Ectodermal cell (in vitro differentiated cells): ENCODE measurements around the gene WASF3.
"Not testable (repeated sequence)": the region's sequence is repeated elsewhere in the genome, so short reads cannot be mapped to it uniquely, and the experiment has no call there.

Experiments
- H3K27ac ChIP-seq: 2 replicates; pipeline ENCODE4 v1.7.0; 2013; ENCODE audit warnings: mild to moderate bottlenecking, low read depth, low read length; ENCODE audit not compliant: insufficient read depth, poor library complexity, severe bottlenecking
- H3K27me3 ChIP-seq: 2 replicates; pipeline ENCODE4 v1.7.0; 2013; ENCODE audit warnings: mild to moderate bottlenecking, low read length; ENCODE audit not compliant: insufficient read depth, control insufficient read depth, poor library complexity, severe bottlenecking
- H3K36me3 ChIP-seq: one replicate; pipeline ENCODE4 v1.7.0; 2013; ENCODE audit warnings: low read length; ENCODE audit not compliant: control insufficient read depth, insufficient read depth
- H3K4me1 ChIP-seq: one replicate; pipeline ENCODE4 v1.7.0; 2013; ENCODE audit warnings: low read length; ENCODE audit not compliant: control insufficient read depth, insufficient read depth
- H3K4me3 ChIP-seq: 2 replicates; pipeline ENCODE4 v1.7.0; 2013; ENCODE audit warnings: low read depth, low read length, control low read depth; ENCODE audit not compliant: insufficient read depth
- H3K9me3 ChIP-seq: 2 replicates; pipeline ENCODE4 v1.7.0; 2013; ENCODE audit warnings: mild to moderate bottlenecking, low read length, moderate library complexity; ENCODE audit not compliant: control insufficient read depth
- WGBS, 2 experiments: methylation state at CpG; one replicate each; pipeline ENCODE4 v1.1.7; 2013; ENCODE audit warnings: missing lambda C conversion rate in 2 of 2; 5-methylcytosine and 5-hydroxymethylcytosine counted together

Gene WASF3

GRCh38 chr13:26719356-26719945, 162.0 kb downstream of the WASF3 start:
- no peaks in the 10 kb centered on the region for H3K4me1 ChIP-seq
- no peaks in the 10 kb centered on the region for H3K9me3 ChIP-seq
- H3K36me3 ChIP-seq: no peaks in the 10 kb centered on the region
- H3K27me3 ChIP-seq: no peaks in the 10 kb centered on the region
- no peak overlapping the region for H3K4me3 ChIP-seq
- WGBS, 2 experiments: 88 to 91% methylated on average over 4 of the region's 5 CpGs
- no peak overlapping the region for H3K27ac ChIP-seq

GRCh38 chr13:26721251-26722121, 164.0 kb downstream of the WASF3 start:
- Histone ChIP-seq H3K9me3 (no peaks in the 10 kb centered on the region), H3K4me3 (no peak overlapping the region), H3K27ac (no peak overlapping the region), H3K4me1 (no peaks in the 10 kb centered on the region), H3K36me3 (no peaks in the 10 kb centered on the region), H3K27me3 (no peaks in the 10 kb centered on the region)
- WGBS, 2 experiments: 87 to 92% methylated on average over 26 of the region's 26 CpGs

- Histone ChIP-seq H3K27me3 (no peaks in the 10 kb centered on the region), H3K27ac (no peak overlapping the region), H3K36me3 (no peaks in the 10 kb centered on the region), H3K4me1 (no peaks in the 10 kb centered on the region), H3K4me3 (no peak overlapping the region), H3K9me3 (no peaks in the 10 kb centered on the region)
- 91 to 96% methylated on average over 5 of the region's 5 CpGs for WGBS, 2 experiments
Measured at GRCh38 chr13:26722321-26722720, 164.8 kb downstream of the WASF3 start.

- not testable (repeated sequence) for H3K4me3 ChIP-seq, H3K27ac ChIP-seq, H3K9me3 ChIP-seq, H3K36me3 ChIP-seq, H3K4me1 ChIP-seq, H3K27me3 ChIP-seq
- whole genome bisulfite sequencing, 2 experiments: 95 to 99% methylated on average over 19 to 25 of the region's 31 CpGs
Measured at GRCh38 chr13:26723620-26724019, 166.1 kb downstream of the WASF3 start.

- Histone ChIP-seq H3K27ac (no peak overlapping the region), H3K9me3 (no peaks in the 10 kb centered on the region), H3K4me3 (no peak overlapping the region), H3K36me3 (no peaks in the 10 kb centered on the region), H3K4me1 (no peaks in the 10 kb centered on the region), H3K27me3 (no peaks in the 10 kb centered on the region)
- WGBS, 2 experiments: 94 to 96% methylated on average over 7 to 8 of the region's 8 CpGs
Measured at GRCh38 chr13:26726684-26727083, 169.2 kb downstream of the WASF3 start.

- H3K4me1 ChIP-seq: no peaks in the 10 kb centered on the region
- 93 to 94% methylated on average over 3 of the region's 3 CpGs for WGBS, 2 experiments
Measured at GRCh38 chr13:26727122-26727521, 169.6 kb downstream of the WASF3 start.

GRCh38 chr13:26727633-26728032, 170.2 kb downstream of the WASF3 start:
- no peak overlapping the region for H3K4me3 ChIP-seq
- no peak overlapping the region for H3K27ac ChIP-seq
- H3K4me1 ChIP-seq: no peaks in the 10 kb centered on the region
- no peaks in the 10 kb centered on the region for H3K36me3 ChIP-seq
- no peaks in the 10 kb centered on the region for H3K27me3 ChIP-seq
- no peaks in the 10 kb centered on the region for H3K9me3 ChIP-seq

More at GRCh38 chr13:26727122-26727521, 169.6 kb downstream of the WASF3 start:
- H3K4me3 ChIP-seq: no peak overlapping the region
- no peak overlapping the region for H3K27ac ChIP-seq
- no peaks in the 10 kb centered on the region for H3K9me3 ChIP-seq
- H3K36me3 ChIP-seq: no peaks in the 10 kb centered on the region
- no peaks in the 10 kb centered on the region for H3K27me3 ChIP-seq

- no peaks in the 10 kb centered on the region for H3K4me1 ChIP-seq
- H3K9me3 ChIP-seq: peaks cover 3% of the 10 kb centered on the region
- H3K27ac ChIP-seq: no peak overlapping the region
- WGBS, 2 experiments: 90 to 91% methylated on average over 9 of the region's 9 CpGs
- H3K27me3 ChIP-seq: no peaks in the 10 kb centered on the region
- H3K4me3 ChIP-seq: no peak overlapping the region
- no peaks in the 10 kb centered on the region for H3K36me3 ChIP-seq
Measured at GRCh38 chr13:26735677-26736076, 178.2 kb downstream of the WASF3 start.
